ENCODE data around the gene MTPN.
A peak's percentile ranks its signal among the peaks of the same experiment; 100 is the strongest.

The MTPN gene

GRCh38 chr7:135964274-135964673 lies 12.9 kb downstream of the MTPN start:
- peaks cover 25% of the 10 kb centered on the region for H3K36me3 ChIP-seq (replicated peaks; ENCODE audit: low read depth, low read length)
- H2AFZ ChIP-seq (ENCODE audit: low read depth, low read length): no peak overlapping the region
- peaks cover 95% of the 10 kb centered on the region for H4K20me1 ChIP-seq (ENCODE audit: insufficient read depth, low read length)
- no peaks in the 10 kb centered on the region for H3K9me3 ChIP-seq (ENCODE audit: insufficient read depth, low read length)
- H3K27ac ChIP-seq (ENCODE audit: low read length): peak overlapping the region; percentile 13; the same call in 1 of the 2 replicates
- no peaks in the 10 kb centered on the region for H3K27me3 ChIP-seq (ENCODE audit: low read depth, low read length)
- peaks cover 97% of the 10 kb centered on the region for H3K79me2 ChIP-seq (ENCODE audit: low read length)
- H3K4me1 ChIP-seq (ENCODE audit: low read length): peaks cover 66% of the 10 kb centered on the region
- H3K9ac ChIP-seq (ENCODE audit: low read length): peak overlapping the region; percentile 17; the same call in 1 of the 2 replicates
- H3K4me2 ChIP-seq (ENCODE audit: low read length): peak overlapping the region; percentile 78
- H3K4me3 ChIP-seq (ENCODE audit: low read length): peak overlapping the region; percentile 57
- TF ChIP-seq EZH2phosphoT487 (IDR thresholded peaks at IDR 0.05; ENCODE audit: low read depth): no peak
- no peak for TF ChIP-seq CTCF (IDR thresholded peaks at IDR 0.05; ENCODE audit: low read depth, low read length)

GRCh38 chr7:135962802-135963201 lies 14.4 kb downstream of the MTPN start:
- no peaks in the 10 kb centered on the region for H3K27me3 ChIP-seq (ENCODE audit: low read depth, low read length)
- peaks cover 17% of the 10 kb centered on the region for H3K36me3 ChIP-seq (replicated peaks; ENCODE audit: low read depth, low read length)
- H4K20me1 ChIP-seq (ENCODE audit: insufficient read depth, low read length): peaks cover 100% of the 10 kb centered on the region
- no peaks in the 10 kb centered on the region for H3K9me3 ChIP-seq (ENCODE audit: insufficient read depth, low read length)
- no peak overlapping the region for H2AFZ ChIP-seq (ENCODE audit: low read depth, low read length)
- H3K79me2 ChIP-seq (ENCODE audit: low read length): peaks cover 100% of the 10 kb centered on the region
- H3K9ac ChIP-seq (ENCODE audit: low read length): no peak overlapping the region
- no peak overlapping the region for H3K4me2 ChIP-seq (ENCODE audit: low read length)
- TF ChIP-seq CTCF (IDR thresholded peaks at IDR 0.05; ENCODE audit: low read depth, low read length) (no peak), EZH2phosphoT487 (IDR thresholded peaks at IDR 0.05; ENCODE audit: low read depth) (no peak)
- H3K4me1 ChIP-seq (ENCODE audit: low read length): peaks cover 61% of the 10 kb centered on the region
- no peak overlapping the region for H3K4me3 ChIP-seq (ENCODE audit: low read length)
- H3K27ac ChIP-seq (ENCODE audit: low read length): no peak overlapping the region

DNA sequence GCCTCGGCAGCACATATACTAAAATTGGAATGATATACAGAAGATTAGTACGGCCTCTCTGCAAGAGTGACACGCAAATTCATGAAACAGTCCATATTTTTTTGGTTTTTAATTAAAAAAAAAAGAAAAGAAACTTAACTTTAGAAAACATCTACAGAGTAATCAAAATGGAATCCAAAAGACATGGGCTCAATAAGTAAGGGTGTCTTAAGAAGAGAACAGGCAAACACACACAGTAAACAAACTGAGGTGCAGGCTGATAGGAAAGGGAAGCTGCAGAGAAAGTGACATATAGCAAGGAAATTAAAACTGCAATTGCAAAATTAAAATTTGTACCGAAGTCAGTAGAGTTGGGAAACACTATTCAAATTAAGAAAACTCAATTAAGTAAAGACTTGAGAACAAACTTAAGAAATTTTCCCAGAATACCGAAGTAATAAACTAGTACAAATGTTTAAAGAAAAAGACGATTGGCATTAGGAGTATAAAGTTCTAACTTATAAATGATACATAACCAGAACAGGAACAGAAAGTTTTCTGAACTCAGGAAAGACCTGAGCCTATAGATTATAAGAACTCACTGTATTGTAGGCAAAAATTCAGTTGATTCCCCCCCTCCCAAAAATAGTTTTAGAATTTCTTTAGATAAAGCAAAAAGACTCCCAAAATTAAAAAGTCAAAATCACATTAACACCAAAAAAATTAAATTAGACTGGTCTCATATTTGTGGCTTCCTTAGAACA lies 16.3 kb downstream of the MTPN start:
- Histone ChIP-seq H3K4me3 (ENCODE audit: low read length) (peak overlapping the region; percentile 17; the same call in 1 of the 2 replicates), H2AFZ (ENCODE audit: low read depth, low read length) (no peak overlapping the region), H3K4me1 (ENCODE audit: low read length) (peaks cover 53% of the 10 kb centered on the region), H4K20me1 (ENCODE audit: insufficient read depth, low read length) (peaks cover 99% of the 10 kb centered on the region), H3K9me3 (ENCODE audit: insufficient read depth, low read length) (no peaks in the 10 kb centered on the region), H3K4me2 (ENCODE audit: low read length) (peak overlapping the region; percentile 60), H3K27ac (ENCODE audit: low read length) (no peak overlapping the region), H3K27me3 (ENCODE audit: low read depth, low read length) (no peaks in the 10 kb centered on the region), H3K9ac (ENCODE audit: low read length) (no peak overlapping the region), H3K79me2 (ENCODE audit: low read length) (peaks cover 99% of the 10 kb centered on the region), H3K36me3 (replicated peaks; ENCODE audit: low read depth, low read length) (peaks cover 11% of the 10 kb centered on the region)
- TF ChIP-seq CTCF (IDR thresholded peaks at IDR 0.05; ENCODE audit: low read depth, low read length): no peak
- no peak for TF ChIP-seq EZH2phosphoT487 (IDR thresholded peaks at IDR 0.05; ENCODE audit: low read depth)

DNA sequence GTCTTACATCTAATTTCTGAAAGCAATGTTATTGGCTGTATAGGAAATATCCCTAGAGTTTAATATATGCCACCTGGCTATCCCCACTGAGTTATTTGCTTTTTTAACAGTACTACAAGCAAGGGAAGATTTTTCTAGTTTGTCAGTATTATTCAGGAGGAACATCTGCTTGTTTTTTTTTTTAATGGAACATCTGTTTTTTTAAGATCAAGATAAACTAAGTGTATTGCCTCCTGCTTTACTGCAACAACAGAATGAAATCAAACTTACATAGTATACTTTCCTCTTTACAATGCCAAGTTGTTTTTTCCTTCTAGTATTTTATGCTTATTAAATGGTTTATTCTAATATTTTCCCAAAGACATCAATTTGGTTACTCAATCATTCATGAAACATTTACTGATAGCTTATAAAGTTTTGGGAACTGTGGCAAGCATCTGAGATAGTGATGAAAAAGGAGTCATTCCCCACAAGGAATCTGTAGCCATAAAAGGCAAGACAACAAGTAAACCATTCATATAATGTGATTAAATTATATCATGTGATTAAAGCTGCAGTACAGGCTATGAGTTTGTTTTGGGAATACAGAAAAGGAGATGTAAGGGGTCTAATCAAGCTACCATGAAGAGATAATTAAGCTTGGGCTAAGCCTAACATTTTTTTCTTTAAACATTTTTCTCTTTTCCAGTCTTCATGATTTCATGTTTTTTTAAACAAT lies 17.4 kb downstream of the MTPN start:
- Histone ChIP-seq H4K20me1 (ENCODE audit: insufficient read depth, low read length) (peaks cover 99% of the 10 kb centered on the region), H3K27ac (ENCODE audit: low read length) (no peak overlapping the region), H3K9ac (ENCODE audit: low read length) (no peak overlapping the region), H3K9me3 (ENCODE audit: insufficient read depth, low read length) (no peaks in the 10 kb centered on the region), H3K4me3 (ENCODE audit: low read length) (no peak overlapping the region), H3K4me1 (ENCODE audit: low read length) (peaks cover 42% of the 10 kb centered on the region), H3K27me3 (ENCODE audit: low read depth, low read length) (no peaks in the 10 kb centered on the region), H2AFZ (ENCODE audit: low read depth, low read length) (no peak overlapping the region), H3K79me2 (ENCODE audit: low read length) (peaks cover 99% of the 10 kb centered on the region), H3K4me2 (ENCODE audit: low read length) (no peak overlapping the region), H3K36me3 (replicated peaks; ENCODE audit: low read depth, low read length) (peaks cover 19% of the 10 kb centered on the region)
- TF ChIP-seq CTCF (IDR thresholded peaks at IDR 0.05; ENCODE audit: low read depth, low read length): no peak
- no peak for TF ChIP-seq EZH2phosphoT487 (IDR thresholded peaks at IDR 0.05; ENCODE audit: low read depth)

Data from OCI-LY3 (cell line).